ENCODE results near the gene PHACTR2.

DNA sequence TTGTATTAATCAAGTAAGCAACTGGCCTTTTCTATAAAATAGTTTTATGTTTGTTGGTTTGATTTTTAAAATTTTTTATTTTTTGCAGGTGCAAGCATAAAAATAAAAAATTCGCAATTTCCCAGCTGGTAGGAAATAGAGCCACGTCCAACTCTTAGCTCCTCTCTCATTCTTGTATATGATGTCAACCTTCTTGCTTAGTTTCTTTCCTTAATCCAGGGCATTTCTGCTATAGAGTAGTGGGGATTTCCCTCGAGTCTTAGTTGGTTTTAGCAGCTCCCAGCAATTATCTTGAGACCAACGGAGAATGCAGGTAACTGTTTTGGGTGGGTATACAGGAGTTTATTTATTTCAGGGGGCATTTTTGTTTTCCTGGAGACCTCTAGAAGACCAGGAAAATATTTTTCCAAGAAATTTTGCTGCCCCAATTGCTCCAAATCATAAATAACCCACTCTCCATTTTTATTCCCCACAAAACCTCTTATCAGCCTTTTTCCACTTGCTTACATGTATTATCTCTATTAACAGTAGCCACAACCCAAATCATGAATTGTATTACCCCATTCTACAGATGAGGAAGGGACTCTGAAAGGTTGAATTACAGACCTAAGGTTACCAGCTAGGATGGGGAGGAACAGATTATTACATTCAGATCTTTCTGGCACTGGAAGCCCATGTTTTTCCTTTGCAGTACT is 18.4 kb downstream of the PHACTR2 start:
- TF ChIP-seq, protein P1, sequence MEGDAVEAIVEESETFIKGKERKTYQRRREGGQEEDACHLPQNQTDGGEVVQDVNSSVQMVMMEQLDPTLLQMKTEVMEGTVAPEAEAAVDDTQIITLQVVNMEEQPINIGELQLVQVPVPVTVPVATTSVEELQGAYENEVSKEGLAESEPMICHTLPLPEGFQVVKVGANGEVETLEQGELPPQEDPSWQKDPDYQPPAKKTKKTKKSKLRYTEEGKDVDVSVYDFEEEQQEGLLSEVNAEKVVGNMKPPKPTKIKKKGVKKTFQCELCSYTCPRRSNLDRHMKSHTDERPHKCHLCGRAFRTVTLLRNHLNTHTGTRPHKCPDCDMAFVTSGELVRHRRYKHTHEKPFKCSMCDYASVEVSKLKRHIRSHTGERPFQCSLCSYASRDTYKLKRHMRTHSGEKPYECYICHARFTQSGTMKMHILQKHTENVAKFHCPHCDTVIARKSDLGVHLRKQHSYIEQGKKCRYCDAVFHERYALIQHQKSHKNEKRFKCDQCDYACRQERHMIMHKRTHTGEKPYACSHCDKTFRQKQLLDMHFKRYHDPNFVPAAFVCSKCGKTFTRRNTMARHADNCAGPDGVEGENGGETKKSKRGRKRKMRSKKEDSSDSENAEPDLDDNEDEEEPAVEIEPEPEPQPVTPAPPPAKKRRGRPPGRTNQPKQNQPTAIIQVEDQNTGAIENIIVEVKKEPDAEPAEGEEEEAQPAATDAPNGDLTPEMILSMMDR (IDR thresholded peaks at IDR 0.05) = no peak
- TF ChIP-seq POLR2A (IDR thresholded peaks at IDR 0.05) = no peak

Measured in testis (tissue), 2 donors.